RWPE2 (cell line): ENCODE results near the gene AKR1C3.
"Not testable (repeated sequence)": the region's sequence is repeated elsewhere in the genome, so short reads cannot be mapped to it uniquely, and the experiment has no call there.

Experiments
- ATAC-seq: fragments of 200-7000 bp; cut with Tn5 transposase; 3 replicates; pipeline ENCODE4 v1.9.1; 2021; ENCODE audit warnings: low read depth
- DNase-seq: peaks from one replicate; pipeline ENCODE4 v3.0.0-alpha.2; 2020; ENCODE audit warnings: low spot score
- H3K27ac ChIP-seq: fragments of 450-650 bp; 2 replicates; pipeline ENCODE4 v1.5.1; 2017; ENCODE audit warnings: mild to moderate bottlenecking; ENCODE audit not compliant: poor library complexity, severe bottlenecking
- H3K27me3 ChIP-seq: fragments of 250-450 bp; sonication (Bioruptor Pico); 2 replicates; pipeline ENCODE4 v1.5.1; 2021; ENCODE audit warnings: mild to moderate bottlenecking, moderate library complexity; ENCODE audit not compliant: insufficient read depth, poor library complexity, severe bottlenecking
- H3K36me3 ChIP-seq: fragments of 250-450 bp; sonication (Bioruptor Pico); 2 replicates; pipeline ENCODE4 v1.5.1; 2020; ENCODE audit warnings: low read depth, mild to moderate bottlenecking, moderate library complexity
- H3K4me1 ChIP-seq: fragments of 250-450 bp; sonication (Bioruptor Pico); 2 replicates; pipeline ENCODE4 v1.5.1; 2021; ENCODE audit warnings: mild to moderate bottlenecking, moderate library complexity; ENCODE audit not compliant: insufficient read depth, poor library complexity, severe bottlenecking
- H3K4me3 ChIP-seq: fragments of 250-450 bp; sonication (Bioruptor Pico); 2 replicates; pipeline ENCODE4 v1.5.1; 2021; ENCODE audit warnings: mild to moderate bottlenecking, moderate library complexity; ENCODE audit not compliant: severe bottlenecking
- H3K9me3 ChIP-seq: fragments of 250-450 bp; sonication (Bioruptor Pico); 2 replicates; pipeline ENCODE4 v1.5.1; 2021; ENCODE audit warnings: mild to moderate bottlenecking, moderate library complexity; ENCODE audit not compliant: severe bottlenecking
- CTCF ChIP-seq: fragments of 450-650 bp; IDR thresholded peaks from one replicate; pipeline ENCODE4 v1.5.1; 2017; ENCODE audit warnings: mild to moderate bottlenecking, moderate library complexity; ENCODE audit not compliant: poor library complexity, severe bottlenecking

Gene AKR1C3

GRCh38 chr10:5123886-5124285 is 29.7 kb downstream of the AKR1C3 start:
- Histone ChIP-seq H3K36me3 (no peaks in the 10 kb centered on the region), H3K27me3 (no peaks in the 10 kb centered on the region), H3K9me3 (no peaks in the 10 kb centered on the region), H3K27ac (no peak overlapping the region), H3K4me1 (no peaks in the 10 kb centered on the region), H3K4me3 (no peak overlapping the region)
- ATAC-seq (no peak), DNase-seq (no peak)
- no peak for TF ChIP-seq CTCF

- no peaks in the 10 kb centered on the region for H3K27me3 ChIP-seq
- H3K36me3 ChIP-seq, result no peaks in the 10 kb centered on the region
- H3K27ac ChIP-seq, result no peak overlapping the region
- no peak for DNase-seq
- no peaks in the 10 kb centered on the region for H3K9me3 ChIP-seq
- no peak for TF ChIP-seq CTCF
- H3K4me1 ChIP-seq, result no peaks in the 10 kb centered on the region
- ATAC-seq, result no peak
- no peak overlapping the region for H3K4me3 ChIP-seq
These were observed 31.3 kb downstream of the AKR1C3 start for GRCh38 chr10:5125315-5126044.

GRCh38 chr10:5135581-5135980 is 41.4 kb downstream of the AKR1C3 start:
- DNase-seq (no peak), ATAC-seq (no peak)
- Histone ChIP-seq H3K27me3 (no peaks in the 10 kb centered on the region), H3K4me3 (no peak overlapping the region), H3K4me1 (no peaks in the 10 kb centered on the region), H3K9me3 (peaks cover 5% of the 10 kb centered on the region), H3K27ac (no peak overlapping the region), H3K36me3 (no peaks in the 10 kb centered on the region)
- no peak for TF ChIP-seq CTCF

- DNase-seq (no peak), ATAC-seq (no peak)
- H3K27me3 ChIP-seq, result no peaks in the 10 kb centered on the region
- H3K9me3 ChIP-seq, result peaks cover 5% of the 10 kb centered on the region
- no peaks in the 10 kb centered on the region for H3K36me3 ChIP-seq
- no peak for TF ChIP-seq CTCF
- H3K4me1 ChIP-seq, result no peaks in the 10 kb centered on the region
- no peak overlapping the region for H3K4me3 ChIP-seq
- no peak overlapping the region for H3K27ac ChIP-seq
These were observed 42.4 kb downstream of the AKR1C3 start for GRCh38 chr10:5136468-5137087.

GRCh38 chr10:5137699-5138098 is 43.5 kb downstream of the AKR1C3 start:
- not testable (repeated sequence) for H3K4me1 ChIP-seq, DNase-seq, H3K4me3 ChIP-seq, H3K27me3 ChIP-seq, H3K27ac ChIP-seq, H3K36me3 ChIP-seq, H3K9me3 ChIP-seq, ATAC-seq
